ENCODE measurements around the gene IRF9.

The IRF9 gene

GRCh38 chr14:24176599-24176998 lies 15.5 kb downstream of the IRF9 start:
- DNase-seq (ENCODE audit: low spot score): no peak
- no peak for TF ChIP-seq CTCF (IDR thresholded peaks at IDR 0.05; ENCODE audit: extremely low read depth, missing control alignments)

GRCh38 chr14:24177041-24177825 lies 16.2 kb downstream of the IRF9 start:
- TF ChIP-seq CTCF (IDR thresholded peaks at IDR 0.05; ENCODE audit: extremely low read depth, missing control alignments): no peak
- no peak for DNase-seq (ENCODE audit: low spot score)

GRCh38 chr14:24177891-24178290 lies 16.8 kb downstream of the IRF9 start:
- TF ChIP-seq CTCF (IDR thresholded peaks at IDR 0.05; ENCODE audit: extremely low read depth, missing control alignments): no peak
- DNase-seq (ENCODE audit: low spot score): no peak

GRCh38 chr14:24178399-24179178 lies 17.5 kb downstream of the IRF9 start:
- DNase-seq (ENCODE audit: low spot score): no peak
- TF ChIP-seq CTCF (IDR thresholded peaks at IDR 0.05; ENCODE audit: extremely low read depth, missing control alignments): no peak

GRCh38 chr14:24179294-24179960 lies 18.4 kb downstream of the IRF9 start:
- no peak for DNase-seq (ENCODE audit: low spot score)
- TF ChIP-seq CTCF (IDR thresholded peaks at IDR 0.05; ENCODE audit: extremely low read depth, missing control alignments): no peak

GRCh38 chr14:24179961-24180796 lies 19.1 kb downstream of the IRF9 start:
- no peak for TF ChIP-seq CTCF (IDR thresholded peaks at IDR 0.05; ENCODE audit: extremely low read depth, missing control alignments)

More at GRCh38 chr14:24179961-24180796, 19.1 kb downstream of the IRF9 start:
- no peak for DNase-seq (ENCODE audit: low spot score)

Data from GM20000 (cell line).